Activated CD8-positive, alpha-beta memory T cell treated with anti-CD3 and anti-CD28 coated beads, Interleukin-2, amount 50 U/mL, for 24 hours (primary cell): ENCODE measurements around the gene GEMIN8.

Experiments used
- DNase-seq: peaks from one replicate; pipeline ENCODE4 v3.0.0-alpha.2; 2020; ENCODE audit errors: extremely low read depth

Gene GEMIN8

GRCh38 chrX:14029425-14030173, at the start of gene GEMIN8:
Gene GEMIN8 (minus strand): TSS chrX:14029892. CDS start chrX:14021478, 8,414 bp downstream.
- peak; percentile 56 for DNase-seq

GRCh38 chrX:14076639-14077038, 46.9 kb upstream of the GEMIN8 start:
- no peak for DNase-seq

GRCh38 chrX:14073556-14073955, 43.9 kb upstream of the GEMIN8 start:
- DNase-seq, result no peak

- no peak for DNase-seq
Observed at GRCh38 chrX:14073071-14073470, 43.4 kb upstream of the GEMIN8 start.

GRCh38 chrX:14065800-14066199, 36.1 kb upstream of the GEMIN8 start:
- no peak for DNase-seq

- DNase-seq, result no peak
Observed at GRCh38 chrX:14064626-14065432, 35.1 kb upstream of the GEMIN8 start.

GRCh38 chrX:14062524-14062923, 32.8 kb upstream of the GEMIN8 start:
- no peak for DNase-seq

GRCh38 chrX:14056206-14056605, 26.5 kb upstream of the GEMIN8 start:
- DNase-seq, result no peak

GRCh38 chrX:14051416-14051815, 21.7 kb upstream of the GEMIN8 start:
- no peak for DNase-seq

- DNase-seq, result no peak
Observed at GRCh38 chrX:14050709-14051108, 21.0 kb upstream of the GEMIN8 start.

GRCh38 chrX:14043209-14043608, 13.5 kb upstream of the GEMIN8 start:
- no peak for DNase-seq

- peak; percentile 8 for DNase-seq
Observed at GRCh38 chrX:14039344-14039743, 9.7 kb upstream of the GEMIN8 start.

- no peak for DNase-seq
Observed at GRCh38 chrX:14038375-14039085, 8.8 kb upstream of the GEMIN8 start.

GRCh38 chrX:14032406-14032805, 2.7 kb upstream of the GEMIN8 start:
- peak; percentile 19 for DNase-seq

- no peak for DNase-seq
Observed at GRCh38 chrX:14030174-14030530, 460 bp upstream of the GEMIN8 start.

GRCh38 chrX:14029039-14029424, 660 bp downstream of the GEMIN8 start:
- no peak for DNase-seq

GRCh38 chrX:14028473-14028872, 1.2 kb downstream of the GEMIN8 start:
- no peak for DNase-seq

GRCh38 chrX:14027511-14028019, 2.1 kb downstream of the GEMIN8 start:
- no peak for DNase-seq

GRCh38 chrX:14027036-14027435, 2.7 kb downstream of the GEMIN8 start:
- no peak for DNase-seq

- DNase-seq, result no peak
Observed at GRCh38 chrX:14026121-14026520, 3.6 kb downstream of the GEMIN8 start.

- DNase-seq, result no peak
Observed at GRCh38 chrX:14022019-14022418, 7.7 kb downstream of the GEMIN8 start.

- DNase-seq, result no peak
Observed at GRCh38 chrX:14017399-14017798, 12.3 kb downstream of the GEMIN8 start.
